DMS79 (cell line): ENCODE data around the gene HLA-DQB2.
"Not testable (repeated sequence)": the region's sequence is repeated elsewhere in the genome, so short reads cannot be mapped to it uniquely, and the experiment has no call there.

Experiments
- DNase-seq: peaks from one replicate; lab custom pipeline; 2025; lab: John Stamatoyannopoulos, UW

Gene HLA-DQB2

GRCh38 chr6:32745649-32746048 is 17.7 kb downstream of the HLA-DQB2 start:
- not testable (repeated sequence) for DNase-seq

DNA sequence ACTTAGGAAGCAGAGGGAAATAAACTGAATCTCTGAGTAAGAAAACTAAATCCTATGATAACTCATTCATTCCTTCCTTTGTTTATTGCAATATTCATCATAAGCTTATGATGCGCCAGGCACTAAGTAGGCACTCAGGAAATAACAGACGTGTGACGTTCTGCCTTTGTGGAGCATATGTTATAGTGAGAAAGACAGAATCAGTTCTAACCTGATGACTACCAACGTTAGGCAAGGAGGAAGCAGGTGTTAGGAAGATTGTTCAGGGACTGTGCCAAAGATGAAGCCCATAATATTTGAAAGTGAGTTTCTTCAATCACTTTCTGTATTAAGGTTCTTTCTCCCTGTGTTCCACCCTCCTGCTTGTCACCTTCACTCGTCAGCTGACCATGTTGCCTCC is 18.6 kb downstream of the HLA-DQB2 start:
- DNase-seq: no peak

DNA sequence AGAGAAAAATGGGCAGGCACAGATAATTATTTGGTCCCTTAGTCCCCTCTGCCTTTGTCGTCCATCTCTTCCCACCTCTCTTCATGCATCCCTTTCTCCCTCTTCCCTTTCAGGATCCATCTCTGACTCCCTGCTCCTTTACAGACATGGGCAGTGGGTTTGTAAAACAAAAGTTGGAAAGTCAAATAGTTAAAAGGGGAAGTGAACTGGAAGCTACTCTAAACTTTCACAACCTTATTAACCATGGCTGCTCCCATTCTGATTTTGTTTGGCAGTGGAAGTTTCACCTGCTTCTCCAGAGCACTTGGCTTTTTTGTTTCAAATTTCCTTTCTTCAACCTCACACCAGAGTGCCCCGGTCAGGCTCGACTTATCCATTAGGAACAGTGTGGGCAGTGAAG is 21.0 kb downstream of the HLA-DQB2 start:
- no peak for DNase-seq

DNA sequence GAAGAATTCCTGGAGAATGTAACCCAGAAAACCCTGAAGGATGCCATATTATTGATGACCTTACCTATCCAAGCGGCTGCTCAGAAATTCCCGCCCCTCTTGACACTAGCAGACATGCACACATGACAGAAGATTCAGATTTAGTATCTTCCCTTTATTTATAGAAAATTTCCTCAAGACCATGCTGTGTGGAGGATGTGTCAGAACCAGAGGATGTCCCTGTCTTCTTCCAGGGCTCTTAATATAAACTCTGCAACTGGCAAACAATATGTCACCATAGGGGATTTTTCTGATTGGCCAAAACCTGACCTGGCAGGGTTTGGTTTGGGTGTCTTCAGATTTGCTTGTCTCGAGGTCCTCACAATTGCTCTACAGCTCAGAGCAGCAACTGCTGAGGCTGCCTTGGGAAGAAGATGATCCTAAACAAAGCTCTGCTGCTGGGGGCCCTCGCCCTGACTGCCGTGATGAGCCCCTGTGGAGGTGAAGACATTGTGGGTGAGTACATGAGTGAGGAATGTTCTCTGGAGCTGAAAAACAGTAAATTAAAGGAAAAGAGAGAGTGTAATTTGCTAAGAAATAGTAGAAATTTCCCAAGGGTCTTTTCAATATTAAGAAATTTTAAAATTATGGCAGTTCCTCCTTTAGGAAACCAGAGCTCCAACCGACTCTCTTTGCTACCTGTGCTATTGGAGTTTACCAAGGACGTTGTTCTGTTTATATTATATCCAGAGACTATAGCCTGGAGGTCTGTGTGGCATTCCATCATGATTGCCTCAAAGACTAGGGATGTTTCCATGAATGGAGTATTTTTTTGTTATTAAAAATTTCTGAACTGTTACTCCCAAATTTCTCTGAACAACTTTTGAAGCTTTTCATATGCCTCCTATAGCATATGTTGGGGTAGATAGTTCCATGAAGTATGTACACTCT is 22.0 kb downstream of the HLA-DQB2 start, which contains the start of gene HLA-DQA2:
TSS of gene HLA-DQA2 (plus strand) at position 361 of the 930 bp plus-strand sequence. CDS start at position 414, 53 bp downstream.
- DNase-seq: no peak

DNA sequence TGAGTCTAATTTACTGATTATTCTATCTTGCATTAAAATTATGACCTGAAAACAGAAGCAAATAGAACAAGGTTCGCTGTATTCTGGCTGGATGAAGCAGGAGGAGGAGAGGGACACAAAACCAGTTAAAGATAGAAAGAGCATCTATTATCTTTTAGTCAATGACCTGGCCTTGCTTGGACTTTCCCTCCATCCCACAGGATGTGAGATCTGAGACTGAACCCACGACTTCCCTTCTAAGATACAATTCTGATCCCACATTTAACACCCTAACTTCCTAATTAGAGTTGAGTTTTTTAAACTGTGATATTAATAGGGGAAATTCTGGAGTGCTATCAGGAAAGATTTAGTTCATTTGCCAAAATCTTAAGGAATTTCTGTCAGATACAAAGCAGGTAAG is 25.2 kb downstream of the HLA-DQB2 start:
- DNase-seq: no peak

DNA sequence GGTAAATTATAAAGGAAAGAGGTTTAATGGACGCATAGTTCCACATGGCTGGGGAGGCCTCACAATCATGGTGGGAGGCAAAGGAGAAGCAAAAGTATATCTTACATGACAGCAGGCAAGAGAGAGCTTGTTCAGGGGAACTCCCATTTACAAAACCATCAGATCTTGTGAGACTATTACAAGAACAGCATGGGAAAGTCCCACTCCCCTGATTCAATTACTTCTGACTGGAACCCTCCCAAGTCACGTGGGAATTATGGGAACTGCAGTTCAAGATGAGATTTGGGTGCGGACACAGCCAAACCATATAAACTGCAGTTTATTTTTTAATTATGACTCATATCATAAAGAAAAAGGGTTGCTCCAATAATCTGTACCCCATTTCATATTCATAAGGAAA is 44.5 kb downstream of the HLA-DQB2 start:
- DNase-seq: no peak

GRCh38 chr6:32716396-32716795 is 46.9 kb downstream of the HLA-DQB2 start:
- no peak for DNase-seq

DNA sequence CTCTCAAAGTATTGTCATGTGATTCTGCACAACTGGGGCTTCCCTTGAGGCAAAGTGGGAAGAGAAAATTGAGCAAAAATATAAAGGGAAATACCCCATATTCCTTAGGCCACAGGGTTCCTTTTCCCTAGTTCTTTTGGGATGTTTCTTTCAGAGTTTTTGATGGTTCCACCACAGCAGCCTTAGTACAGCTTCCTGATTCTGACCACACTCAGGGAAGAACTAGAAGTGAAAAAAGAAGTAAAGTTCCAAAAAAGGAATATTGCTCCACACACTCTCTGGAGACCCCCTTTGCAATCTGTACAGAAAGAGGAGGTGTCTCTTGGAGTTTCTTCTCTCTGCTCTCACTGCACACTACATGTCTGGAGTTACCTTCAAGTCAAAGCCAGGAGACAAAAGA is 50.1 kb downstream of the HLA-DQB2 start:
- no peak for DNase-seq

DNA sequence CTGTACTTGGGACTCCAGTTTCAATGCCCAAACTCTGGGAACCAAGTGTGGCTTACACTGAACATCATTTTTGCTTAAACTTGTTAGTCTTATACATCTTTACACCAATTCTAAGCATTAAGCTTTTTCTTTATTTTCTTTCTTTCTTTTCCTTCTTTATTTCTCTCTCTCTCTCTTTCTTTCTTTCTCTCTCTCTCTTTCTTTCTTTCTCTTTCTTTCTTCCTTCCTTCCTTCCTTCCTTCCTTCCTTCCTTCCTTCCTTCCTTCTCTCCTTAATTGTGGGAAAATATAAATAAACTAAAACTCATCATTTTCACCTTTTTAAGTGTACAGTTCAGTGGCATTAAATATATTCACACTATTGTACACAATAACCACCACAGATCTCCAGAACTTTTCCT is 53.7 kb downstream of the HLA-DQB2 start:
- no peak for DNase-seq
